Epithelial cell of esophagus (primary cell): Measurements from ENCODE around the gene PTCD1.

Experiments
- DNase-seq: peaks from one replicate; pipeline ENCODE4 v3.0.0; 2010; ENCODE audit warnings: low read depth
- H3K4me3 ChIP-seq: 2 replicates; pipeline ENCODE4 v1.5.1; 2011; ENCODE audit warnings: mild to moderate bottlenecking, low read length, control low read depth
- TF ChIP-seq, protein P1 (sequence below): IDR thresholded peaks from 2 replicates; pipeline ENCODE4 v1.5.1; 2011; ENCODE audit warnings: low read depth, mild to moderate bottlenecking, low read length, control low read depth, inconsistent platforms; ENCODE audit not compliant: insufficient read depth; ENCODE audit errors: missing control alignments

Gene PTCD1, protein sequence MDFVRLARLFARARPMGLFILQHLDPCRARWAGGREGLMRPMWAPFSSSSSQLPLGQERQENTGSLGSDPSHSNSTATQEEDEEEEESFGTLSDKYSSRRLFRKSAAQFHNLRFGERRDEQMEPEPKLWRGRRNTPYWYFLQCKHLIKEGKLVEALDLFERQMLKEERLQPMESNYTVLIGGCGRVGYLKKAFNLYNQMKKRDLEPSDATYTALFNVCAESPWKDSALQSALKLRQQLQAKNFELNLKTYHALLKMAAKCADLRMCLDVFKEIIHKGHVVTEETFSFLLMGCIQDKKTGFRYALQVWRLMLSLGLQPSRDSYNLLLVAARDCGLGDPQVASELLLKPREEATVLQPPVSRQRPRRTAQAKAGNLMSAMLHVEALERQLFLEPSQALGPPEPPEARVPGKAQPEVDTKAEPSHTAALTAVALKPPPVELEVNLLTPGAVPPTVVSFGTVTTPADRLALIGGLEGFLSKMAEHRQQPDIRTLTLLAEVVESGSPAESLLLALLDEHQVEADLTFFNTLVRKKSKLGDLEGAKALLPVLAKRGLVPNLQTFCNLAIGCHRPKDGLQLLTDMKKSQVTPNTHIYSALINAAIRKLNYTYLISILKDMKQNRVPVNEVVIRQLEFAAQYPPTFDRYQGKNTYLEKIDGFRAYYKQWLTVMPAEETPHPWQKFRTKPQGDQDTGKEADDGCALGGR

DNA sequence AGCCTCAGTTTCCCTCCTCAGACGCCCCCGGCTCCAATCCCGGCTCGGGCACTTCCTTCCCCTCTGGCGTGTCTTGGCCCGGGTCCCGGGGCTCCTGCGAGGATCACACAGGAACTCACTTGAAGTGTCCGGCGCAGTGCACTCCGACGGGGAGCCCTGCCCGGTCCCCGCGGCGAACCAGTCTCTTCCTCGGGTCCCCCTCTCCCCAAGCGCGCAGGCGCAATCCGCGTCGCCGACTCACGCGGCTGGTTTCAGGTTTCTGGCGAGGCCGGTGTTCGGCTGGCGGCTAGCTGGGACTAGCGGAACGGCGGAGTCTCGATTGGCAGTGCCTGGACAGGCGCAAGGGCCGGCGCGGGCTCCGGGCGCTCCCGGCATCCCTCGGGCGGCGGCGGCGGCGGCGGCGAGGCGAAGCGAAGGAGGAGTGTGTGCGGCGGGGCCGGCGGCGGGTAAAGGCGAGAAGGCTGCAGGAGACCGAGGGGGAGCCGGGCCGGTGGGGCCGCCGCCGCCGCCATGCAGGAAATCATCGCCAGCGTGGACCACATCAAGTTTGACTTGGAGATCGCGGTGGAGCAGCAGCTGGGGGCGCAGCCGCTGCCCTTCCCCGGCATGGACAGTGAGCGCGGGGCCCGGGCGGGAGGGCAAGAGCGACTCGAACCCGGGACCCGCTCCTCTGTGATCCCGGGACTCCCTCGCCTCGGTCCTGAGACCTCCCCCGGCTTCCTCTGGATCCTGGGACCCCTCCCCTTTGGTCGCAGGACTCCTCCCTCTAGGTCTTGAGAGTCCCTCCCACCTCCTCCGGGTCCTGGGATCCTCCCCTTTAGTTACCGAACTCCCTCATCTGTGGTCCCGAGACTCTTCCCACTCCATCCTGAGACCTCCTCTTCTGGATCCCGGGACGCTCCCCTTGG, at the start of gene PTCD1, which contains the start of gene CPSF4:
TSS of gene PTCD1 (minus strand) at position 226 of the 908 bp plus-strand sequence. CDS start 3,556 bp downstream, outside the sequence.
TSS of gene CPSF4 (plus strand) at position 371 of the 908 bp plus-strand sequence. CDS start at position 511, 140 bp downstream.
- TF ChIP-seq, protein P1, sequence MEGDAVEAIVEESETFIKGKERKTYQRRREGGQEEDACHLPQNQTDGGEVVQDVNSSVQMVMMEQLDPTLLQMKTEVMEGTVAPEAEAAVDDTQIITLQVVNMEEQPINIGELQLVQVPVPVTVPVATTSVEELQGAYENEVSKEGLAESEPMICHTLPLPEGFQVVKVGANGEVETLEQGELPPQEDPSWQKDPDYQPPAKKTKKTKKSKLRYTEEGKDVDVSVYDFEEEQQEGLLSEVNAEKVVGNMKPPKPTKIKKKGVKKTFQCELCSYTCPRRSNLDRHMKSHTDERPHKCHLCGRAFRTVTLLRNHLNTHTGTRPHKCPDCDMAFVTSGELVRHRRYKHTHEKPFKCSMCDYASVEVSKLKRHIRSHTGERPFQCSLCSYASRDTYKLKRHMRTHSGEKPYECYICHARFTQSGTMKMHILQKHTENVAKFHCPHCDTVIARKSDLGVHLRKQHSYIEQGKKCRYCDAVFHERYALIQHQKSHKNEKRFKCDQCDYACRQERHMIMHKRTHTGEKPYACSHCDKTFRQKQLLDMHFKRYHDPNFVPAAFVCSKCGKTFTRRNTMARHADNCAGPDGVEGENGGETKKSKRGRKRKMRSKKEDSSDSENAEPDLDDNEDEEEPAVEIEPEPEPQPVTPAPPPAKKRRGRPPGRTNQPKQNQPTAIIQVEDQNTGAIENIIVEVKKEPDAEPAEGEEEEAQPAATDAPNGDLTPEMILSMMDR, result no peak

DNA sequence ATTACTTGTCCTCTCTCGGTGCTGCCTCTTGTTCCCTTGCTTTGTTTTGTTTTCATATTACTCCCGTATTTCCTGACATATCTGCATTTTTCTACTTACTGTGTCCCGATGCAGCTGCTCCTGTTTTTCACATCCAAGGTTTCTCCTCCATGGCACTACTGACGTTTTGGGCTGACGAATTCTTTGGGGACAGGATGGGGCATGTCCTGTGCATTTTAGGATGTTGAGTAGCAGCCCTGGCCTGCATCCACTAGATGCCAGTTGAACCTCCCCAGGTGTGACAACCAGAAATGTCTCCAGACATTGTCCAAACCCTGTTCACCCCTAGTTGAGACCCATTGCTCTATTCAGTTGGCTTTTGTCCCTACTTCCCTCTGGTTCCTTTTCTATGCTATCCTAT, 46.5 kb upstream of the PTCD1 start:
- H3K4me3 ChIP-seq, result no peak overlapping the region
- DNase-seq, result peak; percentile 74
- TF ChIP-seq, protein P1, result no peak

More for the DNA sequence above, at the start of gene PTCD1, which contains the start of gene CPSF4:
- H3K4me3 ChIP-seq, result peak within 1 kb of the TSS; percentile 95
- peak; percentile 97 for DNase-seq

DNA sequence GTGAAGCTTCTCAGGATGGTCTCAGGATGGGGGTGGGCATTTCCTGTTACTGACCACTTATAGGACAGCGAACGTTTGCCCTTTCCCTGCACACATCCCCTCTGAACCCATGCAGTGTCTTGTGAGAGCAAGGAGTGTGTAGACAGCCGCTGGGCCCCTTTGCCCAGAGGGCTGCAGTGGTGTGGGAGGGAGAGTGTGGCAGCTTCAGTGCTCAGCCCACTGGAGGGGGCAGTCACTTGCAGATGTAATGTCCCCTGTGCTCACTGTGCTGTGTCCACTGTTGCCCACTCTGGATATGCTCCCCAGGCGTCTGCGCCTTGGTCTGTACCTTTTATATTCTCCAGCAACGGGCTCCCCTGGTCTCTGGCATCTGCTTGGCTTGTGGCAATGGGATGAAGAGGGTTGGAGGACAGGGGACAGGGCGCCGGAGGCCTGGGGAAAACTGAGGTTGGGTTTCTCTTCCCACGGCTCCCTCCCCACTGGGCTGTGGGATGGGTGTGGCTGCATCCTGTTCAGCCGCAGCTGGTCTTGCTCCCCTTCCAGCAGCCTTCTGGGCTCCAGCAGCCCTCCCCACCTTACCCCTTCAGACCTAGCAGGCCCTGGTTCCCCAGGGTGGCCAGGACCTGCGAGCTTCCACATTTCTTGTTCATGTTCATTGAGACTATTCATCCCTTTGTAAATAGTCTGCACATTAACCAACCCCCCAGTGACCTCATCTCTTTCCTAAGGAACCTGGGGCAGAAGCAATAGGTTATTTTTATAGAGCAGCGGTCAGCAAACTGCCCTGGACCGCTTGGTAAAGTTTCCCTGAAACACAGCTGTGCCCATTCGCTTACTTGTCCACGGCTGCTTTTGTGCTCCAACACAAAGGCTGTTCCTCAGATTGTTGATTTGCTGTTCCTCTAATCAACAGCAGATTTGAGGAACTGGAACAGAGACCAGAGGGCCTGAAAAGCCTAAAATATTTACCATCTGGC, 40.2 kb upstream of the PTCD1 start:
- no peak overlapping the region for H3K4me3 ChIP-seq
- DNase-seq, result no peak
- TF ChIP-seq, protein P1, result no peak

DNA sequence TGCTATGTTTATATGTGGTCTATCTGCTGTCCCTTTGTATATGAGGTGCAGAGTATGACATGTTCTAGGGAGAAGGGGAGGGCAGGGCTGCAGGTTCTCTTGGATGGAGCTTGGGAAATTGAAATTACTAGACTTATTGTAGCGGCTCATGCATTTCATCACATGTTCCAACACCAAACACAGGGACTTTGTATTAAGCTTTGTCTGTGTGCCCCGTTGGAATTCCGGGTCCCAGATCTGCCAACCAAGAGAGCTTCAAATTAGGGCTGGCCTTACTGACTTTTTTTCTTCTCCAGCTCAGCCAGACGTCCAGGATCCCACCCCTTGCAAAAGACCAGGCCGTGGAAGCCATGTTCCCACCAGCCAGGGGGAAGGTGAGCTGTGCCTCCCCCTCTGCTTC, 37.5 kb upstream of the PTCD1 start:
- TF ChIP-seq, protein P1, result no peak
- no peak overlapping the region for H3K4me3 ChIP-seq
- DNase-seq, result no peak

DNA sequence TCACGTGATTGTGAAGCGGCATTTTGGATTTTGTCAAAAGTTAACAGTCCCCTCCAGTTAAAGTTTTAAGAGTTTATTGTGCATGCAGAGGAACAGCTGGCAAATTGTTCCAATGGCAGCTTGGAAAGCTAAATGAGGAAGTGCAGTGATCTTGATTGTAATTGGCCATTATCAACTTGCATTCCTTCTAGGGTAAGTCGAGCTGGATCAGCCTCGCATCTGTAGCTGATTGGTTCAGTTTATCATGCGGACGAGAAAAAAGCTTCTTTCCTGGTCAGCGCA, 34.7 kb upstream of the PTCD1 start:
- TF ChIP-seq, protein P1, result no peak
- DNase-seq, result peak; percentile 82
- H3K4me3 ChIP-seq, result peak overlapping the region; percentile 55
